ENCODE results near the gene ID3. TPM values are rescaled to one million over a fixed set of nuclear protein-coding genes. Genes with fewer than 3 reads are reported as not detected.

The ID3 gene
- polyA plus RNA-seq, 4 donors: 303 to 480 (median 357) TPM

- DNase-seq (ENCODE audit: low read depth in 4 of 4, low spot score in 2 of 4): no peak
Observed at GRCh38 chr1:23567996-23568607, 8.8 kb upstream of the ID3 start.

- no peak for DNase-seq (ENCODE audit: low read depth in 4 of 4, low spot score in 2 of 4)
Observed at GRCh38 chr1:23567629-23567995, 8.3 kb upstream of the ID3 start.

- DNase-seq (ENCODE audit: low read depth in 4 of 4, low spot score in 2 of 4): no peak
Observed at GRCh38 chr1:23566304-23566703, 7.0 kb upstream of the ID3 start.

- no peak for DNase-seq (ENCODE audit: low read depth in 4 of 4, low spot score in 2 of 4)
Observed at GRCh38 chr1:23565776-23566175, 6.5 kb upstream of the ID3 start.

- DNase-seq (ENCODE audit: low read depth in 4 of 4, low spot score in 2 of 4): no peak
Observed at GRCh38 chr1:23564529-23565122, 5.3 kb upstream of the ID3 start.

- DNase-seq (ENCODE audit: low read depth in 4 of 4, low spot score in 2 of 4): no peak
Observed at GRCh38 chr1:23563755-23564374, 4.6 kb upstream of the ID3 start.

- DNase-seq (ENCODE audit: low read depth in 4 of 4, low spot score in 2 of 4): no peak
Observed at GRCh38 chr1:23563003-23563402, 3.7 kb upstream of the ID3 start.

GRCh38 chr1:23562137-23562876 is 3.0 kb upstream of the ID3 start:
- DNase-seq (ENCODE audit: low read depth in 4 of 4, low spot score in 2 of 4): peak in 3 of 4 donors; percentile 95 to 97 (median 96)

GRCh38 chr1:23561813-23562100 is 2.5 kb upstream of the ID3 start:
- no peak for DNase-seq (ENCODE audit: low read depth in 4 of 4, low spot score in 2 of 4)

- DNase-seq (ENCODE audit: low read depth in 4 of 4, low spot score in 2 of 4): no peak
Observed at GRCh38 chr1:23561076-23561812, 1.9 kb upstream of the ID3 start.

- no peak for DNase-seq (ENCODE audit: low read depth in 4 of 4, low spot score in 2 of 4)
Observed at GRCh38 chr1:23559985-23560741, 862 bp upstream of the ID3 start.

GRCh38 chr1:23558872-23559135 is 497 bp downstream of the ID3 start:
- DNase-seq (ENCODE audit: low read depth in 4 of 4, low spot score in 2 of 4): no peak

- DNase-seq (ENCODE audit: low read depth in 4 of 4, low spot score in 2 of 4): no peak
Observed at GRCh38 chr1:23558140-23558871, 995 bp downstream of the ID3 start.

- no peak for DNase-seq (ENCODE audit: low read depth in 4 of 4, low spot score in 2 of 4)
Observed at GRCh38 chr1:23557471-23558124, 1.7 kb downstream of the ID3 start.

GRCh38 chr1:23556635-23557470 is 2.4 kb downstream of the ID3 start:
- DNase-seq (ENCODE audit: low read depth in 4 of 4, low spot score in 2 of 4): no peak

GRCh38 chr1:23555986-23556634 is 3.2 kb downstream of the ID3 start:
- DNase-seq (ENCODE audit: low read depth in 4 of 4, low spot score in 2 of 4): no peak

GRCh38 chr1:23555270-23555985 is 3.9 kb downstream of the ID3 start:
- DNase-seq (ENCODE audit: low read depth in 4 of 4, low spot score in 2 of 4): no peak
